ENCODE data around the gene SP140L. TPM values are rescaled to one million over a fixed set of nuclear protein-coding genes. Genes with fewer than 3 reads are reported as not detected.
"Not testable (repeated sequence)": the region's sequence is repeated elsewhere in the genome, so short reads cannot be mapped to it uniquely, and the experiment has no call there.

The SP140L gene
- total and polyA plus RNA-seq, 2 of the 8 experiments (the other 6 are each of a cell fraction or from before 2014, with no cell fraction given): 0.36 to 1.5 TPM

GRCh38 chr2:230308402-230309000 lies 18.5 kb upstream of the SP140L start (continued):
- TF ChIP-seq SP2 (IDR thresholded peaks at IDR 0.05; ENCODE audit: low read length): no peak
- TF ChIP-seq TBP (IDR thresholded peaks at IDR 0.05; ENCODE audit: low read depth, low read length): no peak
- no peak for TF ChIP-seq CBX8 (IDR thresholded peaks at IDR 0.05; ENCODE audit: borderline replicate concordance, low read depth, low read length)

GRCh38 chr2:230310792-230311191 lies 16.2 kb upstream of the SP140L start:
- H2BK120ac ChIP-seq (replicated peaks; ENCODE audit: low read depth, low read length); H3K4me1 ChIP-seq (replicated peaks in 1 of 4; ENCODE audit: control insufficient read depth in 3 of 4, insufficient read depth in 4 of 4, low read length in 3 of 4); H3K4ac ChIP-seq (replicated peaks; ENCODE audit: insufficient read length, low read depth, low read length); H3K27me3 ChIP-seq (replicated peaks in 1 of 4; ENCODE audit: control insufficient read depth in 3 of 4, extremely low read depth in 1 of 4, insufficient read depth in 3 of 4, low read length in 3 of 4); H2BK12ac ChIP-seq (ENCODE audit: low read depth, low read length); CTCF ChIA-PET (ENCODE audit: partially characterized antibody); H3K79me1 ChIP-seq (ENCODE audit: low read depth, low read length); H2BK20ac ChIP-seq (ENCODE audit: low read length); DNase-seq (ENCODE audit: low read depth in 1 of 2, low spot score in 2 of 2); H2AFZ ChIP-seq (ENCODE audit: low read length); H3K56ac ChIP-seq (replicated peaks; ENCODE audit: insufficient read length, low read depth, low read length); POLR2A ChIA-PET (ENCODE audit: partially characterized antibody); H3K4me2 ChIP-seq (ENCODE audit: insufficient read depth in 1 of 2, low read depth in 2 of 2, low read length in 2 of 2); H3K9ac ChIP-seq (replicated peaks in 1 of 4; ENCODE audit: extremely low read depth in 1 of 4, low read depth in 3 of 4, low read length in 3 of 4); H3K18ac ChIP-seq (ENCODE audit: extremely low read depth, low read length); H3K23ac ChIP-seq (ENCODE audit: insufficient read length); H3K9me3 ChIP-seq (ENCODE audit: insufficient read depth in 2 of 2, low read depth in 1 of 2, low read length in 1 of 2); H4K8ac ChIP-seq (ENCODE audit: extremely low read depth, insufficient read depth, low read length); H3K79me2 ChIP-seq (ENCODE audit: control insufficient read depth in 1 of 2, insufficient read depth in 2 of 2, low read length in 2 of 2); H2BK15ac ChIP-seq (ENCODE audit: low read length); H4K91ac ChIP-seq (replicated peaks; ENCODE audit: insufficient read length, low read length); H4K20me1 ChIP-seq (replicated peaks in 1 of 2; ENCODE audit: control insufficient read depth in 1 of 2, insufficient read depth in 2 of 2, low read length in 2 of 2); H3K14ac ChIP-seq (ENCODE audit: insufficient read length); H2AK5ac ChIP-seq (ENCODE audit: low read depth, low read length); H4K5ac ChIP-seq (ENCODE audit: insufficient read length, low read depth, low read length); H3K27ac ChIP-seq (ENCODE audit: low read depth, low read length); H2BK5ac ChIP-seq (ENCODE audit: low read depth, low read length); H3K23me2 ChIP-seq (ENCODE audit: low read depth, low read length); H3K4me3 ChIP-seq (ENCODE audit: extremely low read depth in 1 of 4, insufficient read depth in 2 of 4, low read depth in 3 of 4, low read length in 4 of 4); H3K36me3 ChIP-seq (ENCODE audit: control insufficient read depth in 2 of 4, insufficient read depth in 4 of 4, low read length in 3 of 4): not testable (repeated sequence)
- 64% methylated on average over 1 of the region's 5 CpGs; no CpG with 5 or more reads in 1 of the 2 experiments for WGBS, 2 experiments (ENCODE audit: extremely low coverage in 1 of 2, insufficient coverage in 1 of 2, insufficient read length in 1 of 2, insufficient replicate concordance in 2 of 2, low coverage in 1 of 2, low lambda C conversion rate in 2 of 2, missing lambda C conversion rate in 1 of 2)
- FAIRE-seq: peak; percentile 78

Measured in H1 (cell line).